Endothelial cell of umbilical vein (primary cell): ENCODE data around the gene UVRAG. TPM values are rescaled to one million over a fixed set of nuclear protein-coding genes. Genes with fewer than 3 reads are reported as not detected.

Source experiments
- BruUV-seq: library from RNA; stranded (reverse); fragments of 400-500 nt; replicated peaks from 2 replicates; lab custom pipeline; 2021; lab: Mats Ljungman, UMichigan
- CTCF ChIA-PET: fragments of 300-600, 350-600 bp; sonication (Branson Sonifier 250); formaldehyde crosslinking; loops from one replicate; lab custom pipeline; 2021; ENCODE audit warnings: antibody characterized with exemption, inconsistent platforms; lab: Charles Lee
- POLR2A ChIA-PET: fragments of 300-600, 350-600 bp; sonication (Branson Sonifier 250); formaldehyde crosslinking; loops from one replicate; lab custom pipeline; 2021; ENCODE audit warnings: antibody characterized with exemption, inconsistent platforms; lab: Charles Lee
- DNase-seq: peaks from one replicate; pipeline ENCODE4 v3.0.0-alpha.2; 2011; ENCODE audit warnings: low read depth, low spot score
- FAIRE-seq: peaks from 2 replicates; lab custom pipeline; 2011; peaks lifted over from hg19 to GRCh38; lab: Jason Lieb, UNC
- H2AFZ ChIP-seq: 2 replicates; pipeline ENCODE4 v1.6.0; 2012; ENCODE audit warnings: low read depth, low read length, control low read depth, inconsistent platforms
- H3K27ac ChIP-seq: 2 replicates; pipeline ENCODE4 v1.5.1; 2011; ENCODE audit warnings: low read depth, mild to moderate bottlenecking, control low read depth, low read length, moderate library complexity; ENCODE audit not compliant: insufficient read depth
- H3K27me3 ChIP-seq, 2 experiments: 2 replicates each; pipeline versions ENCODE4 v1.6.0 to v1.6.1; 2011; ENCODE audit warnings: low read length in 2 of 2, mixed read lengths in 1 of 2; ENCODE audit not compliant: control insufficient read depth in 2 of 2, insufficient read depth in 2 of 2
- H3K36me3 ChIP-seq, 2 experiments: 2 replicates in 1 of 2; 3 replicates in 1 of 2; pipeline ENCODE4 v1.5.1; 2011; ENCODE audit warnings: low read length in 2 of 2, mild to moderate bottlenecking in 1 of 2, moderate library complexity in 1 of 2; ENCODE audit not compliant: control insufficient read depth in 2 of 2, insufficient read depth in 2 of 2; ENCODE audit errors: extremely low read depth in 1 of 2
- H3K4me1 ChIP-seq: 3 replicates; pipeline ENCODE4 v1.5.1; 2011; ENCODE audit warnings: mild to moderate bottlenecking, low read length; ENCODE audit not compliant: control insufficient read depth, insufficient read depth; ENCODE audit errors: extremely low read depth
- H3K4me2 ChIP-seq: 2 replicates; pipeline ENCODE4 v1.6.1; 2011; ENCODE audit warnings: low read length, control low read depth, mixed read lengths; ENCODE audit not compliant: insufficient read depth
- H3K4me3 ChIP-seq, 3 experiments: fragments of 200-600 bp in 1 of 3; sonication (generic), shearing (Covaris generic) in 1 of 3; replicated peaks in 1 of 3; 2 replicates each; pipeline ENCODE4 v1.5.1; 2011 to 2016; ENCODE audit warnings: control low read depth in 3 of 3, low read length in 3 of 3, mild to moderate bottlenecking in 2 of 3, inconsistent platforms in 1 of 3, low read depth in 1 of 3, moderate library complexity in 1 of 3; ENCODE audit not compliant: insufficient read depth in 1 of 3
- H3K79me2 ChIP-seq: 2 replicates; pipeline ENCODE4 v1.6.0; 2012; ENCODE audit warnings: low read length, inconsistent platforms; ENCODE audit not compliant: control insufficient read depth, insufficient read depth
- H3K9ac ChIP-seq: replicated peaks from 2 replicates; pipeline ENCODE3; 2011; ENCODE audit warnings: low read length, control low read depth; ENCODE audit not compliant: insufficient read depth; ENCODE audit errors: extremely low read depth
- H3K9me1 ChIP-seq: replicated peaks from 3 replicates; pipeline ENCODE4 v1.6.0; 2011; ENCODE audit warnings: mild to moderate bottlenecking, low read length; ENCODE audit not compliant: control insufficient read depth, insufficient read depth; ENCODE audit errors: extremely low read depth
- H3K9me3 ChIP-seq: replicated peaks from 2 replicates; pipeline ENCODE4 v1.5.1; 2012; ENCODE audit warnings: low read length, inconsistent platforms; ENCODE audit not compliant: control insufficient read depth, insufficient read depth
- H4K20me1 ChIP-seq: replicated peaks from 2 replicates; pipeline ENCODE3; 2011; ENCODE audit warnings: mild to moderate bottlenecking, low read length; ENCODE audit not compliant: control insufficient read depth, insufficient read depth; ENCODE audit errors: extremely low read depth
- EZH2 ChIP-seq: IDR thresholded peaks from 2 replicates; pipeline ENCODE4 v1.6.1; 2012; ENCODE audit warnings: borderline replicate concordance, low read depth, mild to moderate bottlenecking, moderate library complexity, low read length, inconsistent platforms; ENCODE audit not compliant: severe bottlenecking
- FOS ChIP-seq: IDR thresholded peaks from 2 replicates; pipeline ENCODE4 v1.6.1; 2011; ENCODE audit warnings: mild to moderate bottlenecking, low read length, moderate library complexity, borderline replicate concordance; ENCODE audit not compliant: insufficient read depth
- GATA2 ChIP-seq: IDR thresholded peaks from 2 replicates; pipeline ENCODE4 v1.7.0; 2011; ENCODE audit warnings: low read depth, mild to moderate bottlenecking, moderate library complexity, mixed read lengths, low read length; ENCODE audit not compliant: insufficient read length, insufficient read depth
- JUN ChIP-seq: IDR thresholded peaks from 2 replicates; pipeline ENCODE4 v1.6.1; 2011; ENCODE audit warnings: borderline replicate concordance, low read depth; ENCODE audit not compliant: insufficient read length, insufficient read depth
- MYC ChIP-seq: IDR thresholded peaks from one replicate; pipeline ENCODE4 v1.6.1; 2011; ENCODE audit warnings: mild to moderate bottlenecking, low read depth, low read length
- POLR2A ChIP-seq: IDR thresholded peaks from 2 replicates; pipeline ENCODE4 v1.6.1; 2012; ENCODE audit warnings: low read depth, mild to moderate bottlenecking, control low read depth, low read length
- POLR2AphosphoS5 ChIP-seq: IDR thresholded peaks from 2 replicates; pipeline ENCODE4 v1.6.1; 2012; ENCODE audit warnings: low read depth, mild to moderate bottlenecking, control low read depth, low read length, moderate library complexity; ENCODE audit not compliant: insufficient read depth
- dilution Hi-C: fragments of 300-500 bp; cut with MboI; formaldehyde crosslinking; loops from one replicate; pipeline ENCODE4 v1.15.0; 2019; ENCODE audit warnings: low sequenced_read_pairs; ENCODE audit not compliant: extremely low pct_ligation_motif_present
- intact Hi-C: fragments of 100-400 bp; cut with micrococcal nuclease; formaldehyde crosslinking; loops from one replicate; pipeline ENCODE4 v1.10.0; 2022
- polyA plus RNA-seq, 4 experiments: library from polyadenylated mRNA; depleted of rRNA in 3 of 4; stranded (reverse) in 3 of 4; unstranded in 1 of 4; fragments of >200 nt; gene quantifications; 2 replicates each; pipeline versions ENCODE4 v1.2.1 to v1.2.3, GENCODE V29; 2011 to 2012; ENCODE audit warnings: missing spikeins in 1 of 4
- total RNA-seq: library from RNA; stranded (reverse); gene quantifications from 2 replicates; pipeline ENCODE4 v1.2.3, GENCODE V29; 2021
- TF ChIP-seq, protein P1 (sequence below): IDR thresholded peaks from 2 replicates; pipeline ENCODE4 v1.6.1; 2011; ENCODE audit not compliant: insufficient read depth, insufficient read length

The UVRAG gene
- total and polyA plus RNA-seq, 2 donors (not counting 3 experiments of a cell fraction or from before 2014, with no cell fraction given): 21.2 to 65.6 TPM

DNA sequence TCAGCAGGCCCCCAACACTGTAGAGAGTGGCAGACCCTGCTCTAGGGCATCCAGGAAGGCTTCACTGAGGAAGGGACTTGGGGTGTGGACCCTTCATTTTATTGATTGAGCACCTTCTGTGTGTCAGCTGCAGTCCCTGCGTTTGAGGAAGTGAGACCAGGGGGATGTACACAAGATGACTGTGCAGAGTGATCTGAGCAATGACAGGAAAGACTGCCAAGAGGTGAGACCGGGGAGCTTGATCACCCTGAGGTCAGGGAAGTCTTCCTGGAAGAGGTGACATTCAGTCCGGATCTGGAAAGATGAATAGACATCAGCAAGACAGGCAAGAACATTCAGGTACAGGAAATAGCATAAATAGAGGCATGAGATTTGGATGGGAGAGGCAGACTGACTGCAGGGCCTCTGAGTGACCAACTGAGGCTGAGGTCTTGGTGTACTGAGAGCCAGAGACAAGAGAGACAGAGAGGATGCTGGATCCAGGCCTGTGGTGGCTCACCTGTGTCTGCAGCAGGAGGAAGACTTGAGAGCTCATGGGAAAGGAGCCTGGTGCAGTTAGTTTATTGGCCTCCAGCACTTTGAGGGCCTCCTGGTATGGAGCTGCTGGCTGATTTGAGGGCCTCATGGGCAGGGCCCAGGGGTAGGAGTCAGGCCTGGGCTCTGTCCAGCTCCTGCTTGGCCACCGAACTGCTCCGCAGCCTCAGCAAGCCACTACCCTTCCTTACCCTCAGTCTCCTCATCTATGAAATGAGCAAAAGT is 41.2 kb upstream of the UVRAG start:
- dilution Hi-C loops: no loop called here
- no peak for TF ChIP-seq JUN
- no peak for TF ChIP-seq EZH2
- TF ChIP-seq GATA2: no peak
- TF ChIP-seq MYC: no peak
- TF ChIP-seq FOS: no peak
- TF ChIP-seq POLR2A: no peak
- no peak for TF ChIP-seq POLR2AphosphoS5
- TF ChIP-seq, protein P1, sequence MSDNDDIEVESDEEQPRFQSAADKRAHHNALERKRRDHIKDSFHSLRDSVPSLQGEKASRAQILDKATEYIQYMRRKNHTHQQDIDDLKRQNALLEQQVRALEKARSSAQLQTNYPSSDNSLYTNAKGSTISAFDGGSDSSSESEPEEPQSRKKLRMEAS: no peak
- H2AFZ ChIP-seq: no peak overlapping the region
- CTCF ChIA-PET: interaction anchor here (1.2 kb wide), 1 partner anchor 50 kb away, joined by 3 read pairs; no protein-coding TSS in a partner anchor
- H3K4me1 ChIP-seq: peaks cover 15% of the 10 kb centered on the region
- H3K4me3 ChIP-seq: no peak overlapping the region
- H3K79me2 ChIP-seq: no peaks in the 10 kb centered on the region
- H3K9me3 ChIP-seq: no peaks in the 10 kb centered on the region
- no peak overlapping the region for H3K4me2 ChIP-seq
- H3K9ac ChIP-seq: no peak overlapping the region
- H4K20me1 ChIP-seq: no peaks in the 10 kb centered on the region
- FAIRE-seq: no peak
- H3K9me1 ChIP-seq: no peaks in the 10 kb centered on the region
- no peak overlapping the region for H3K27ac ChIP-seq
- H3K27me3 ChIP-seq: peaks cover 19 to 23% of the 10 kb centered on the region in 2 experiments
- intact Hi-C loops: no loop called here
- no TSS peak for BruUV-seq
- DNase-seq: no peak
- POLR2A ChIA-PET: no interaction called here
- no peaks in the 10 kb centered on the region for H3K36me3 ChIP-seq
